IPS DF 6.9 (cell line): ENCODE results near the gene SKIL.
"Not testable (repeated sequence)": the region's sequence is repeated elsewhere in the genome, so short reads cannot be mapped to it uniquely, and the experiment has no call there.

Source experiments
- DNase-seq: peaks from one replicate; pipeline ENCODE4 v3.0.0-alpha.2; 2013; ENCODE audit warnings: low read depth, low spot score
- H3K27ac ChIP-seq: one replicate; pipeline ENCODE4 v1.5.1; 2013; ENCODE audit warnings: low read length, control low read depth
- H3K27me3 ChIP-seq: 2 replicates; pipeline ENCODE4 v1.6.1; 2013; ENCODE audit warnings: mild to moderate bottlenecking, low read length; ENCODE audit not compliant: control insufficient read depth, insufficient read depth
- H3K36me3 ChIP-seq: 2 replicates; pipeline ENCODE4 v1.6.1; 2013; ENCODE audit warnings: low read length; ENCODE audit not compliant: control insufficient read depth, insufficient read depth
- H3K4me1 ChIP-seq: 2 replicates; pipeline ENCODE4 v1.6.1; 2013; ENCODE audit warnings: low read length; ENCODE audit not compliant: control insufficient read depth, insufficient read depth
- H3K4me3 ChIP-seq: 2 replicates; pipeline ENCODE4 v1.5.1; 2013; ENCODE audit warnings: mild to moderate bottlenecking, low read length
- H3K9me3 ChIP-seq: 2 replicates; pipeline ENCODE4 v1.6.1; 2013; ENCODE audit warnings: low read length, inconsistent platforms; ENCODE audit not compliant: control insufficient read depth, insufficient read depth
- WGBS: extraction: QIAGEN DNeasy Blood & Tissue Kit; methylation state at CpG from one replicate; pipeline ENCODE4 v1.1.7; 2013; ENCODE audit warnings: mixed read lengths, missing lambda C conversion rate; ENCODE audit not compliant: insufficient read length, insufficient coverage; 5-methylcytosine and 5-hydroxymethylcytosine counted together

Gene SKIL

GRCh38 chr3:170327868-170328548 is 29.5 kb upstream of the SKIL start:
- WGBS: no CpG with 5 or more reads among the region's 7 CpGs
- not testable (repeated sequence) for H3K4me3 ChIP-seq, H3K36me3 ChIP-seq, H3K9me3 ChIP-seq, H3K4me1 ChIP-seq, DNase-seq, H3K27ac ChIP-seq, H3K27me3 ChIP-seq

- Histone ChIP-seq H3K4me3 (no peak overlapping the region), H3K36me3 (no peaks in the 10 kb centered on the region), H3K9me3 (no peaks in the 10 kb centered on the region), H3K27ac (no peak overlapping the region), H3K27me3 (no peaks in the 10 kb centered on the region), H3K4me1 (no peaks in the 10 kb centered on the region)
- no peak for DNase-seq
- no CpG with 5 or more reads among the region's 5 CpGs for WGBS
These were observed 27.1 kb upstream of the SKIL start for GRCh38 chr3:170330366-170330765.

GRCh38 chr3:170331143-170331542 is 26.4 kb upstream of the SKIL start:
- no peaks in the 10 kb centered on the region for H3K4me1 ChIP-seq
- H3K27me3 ChIP-seq: no peaks in the 10 kb centered on the region
- H3K9me3 ChIP-seq: no peaks in the 10 kb centered on the region
- WGBS: no CpG with 5 or more reads among the region's 4 CpGs
- H3K4me3 ChIP-seq: no peak overlapping the region
- H3K27ac ChIP-seq: no peak overlapping the region
- no peak for DNase-seq
- no peaks in the 10 kb centered on the region for H3K36me3 ChIP-seq

GRCh38 chr3:170337420-170337819 is 20.1 kb upstream of the SKIL start:
- H3K4me3 ChIP-seq: no peak overlapping the region
- no peak for DNase-seq
- whole genome bisulfite sequencing: no CpG with 5 or more reads among the region's 3 CpGs
- H3K27me3 ChIP-seq: no peaks in the 10 kb centered on the region
- H3K4me1 ChIP-seq: no peaks in the 10 kb centered on the region
- H3K9me3 ChIP-seq: no peaks in the 10 kb centered on the region
- H3K36me3 ChIP-seq: no peaks in the 10 kb centered on the region
- no peak overlapping the region for H3K27ac ChIP-seq

GRCh38 chr3:170338690-170339340 is 18.7 kb upstream of the SKIL start:
- no peaks in the 10 kb centered on the region for H3K36me3 ChIP-seq
- H3K27me3 ChIP-seq: no peaks in the 10 kb centered on the region
- no CpG with 5 or more reads among the region's 1 CpG for WGBS
- no peaks in the 10 kb centered on the region for H3K4me1 ChIP-seq
- H3K27ac ChIP-seq: no peak overlapping the region
- no peak overlapping the region for H3K4me3 ChIP-seq
- no peak for DNase-seq
- no peaks in the 10 kb centered on the region for H3K9me3 ChIP-seq

- H3K36me3 ChIP-seq, H3K4me3 ChIP-seq, H3K27me3 ChIP-seq, H3K4me1 ChIP-seq, DNase-seq, H3K27ac ChIP-seq, H3K9me3 ChIP-seq: not testable (repeated sequence)
- WGBS: no CpG with 5 or more reads among the region's 9 CpGs
These were observed 15.2 kb upstream of the SKIL start for GRCh38 chr3:170342273-170342672.

GRCh38 chr3:170343859-170344258 is 13.7 kb upstream of the SKIL start:
- not testable (repeated sequence) for H3K27me3 ChIP-seq, DNase-seq, H3K27ac ChIP-seq, H3K4me1 ChIP-seq, H3K9me3 ChIP-seq, H3K36me3 ChIP-seq, H3K4me3 ChIP-seq
- WGBS: no CpG with 5 or more reads among the region's 6 CpGs

GRCh38 chr3:170344971-170345370 is 12.5 kb upstream of the SKIL start:
- H3K4me3 ChIP-seq: no peak overlapping the region
- no peaks in the 10 kb centered on the region for H3K4me1 ChIP-seq
- no peaks in the 10 kb centered on the region for H3K9me3 ChIP-seq
- H3K27me3 ChIP-seq: no peaks in the 10 kb centered on the region
- WGBS: no CpG with 5 or more reads among the region's 4 CpGs
- no peak for DNase-seq
- no peak overlapping the region for H3K27ac ChIP-seq
- H3K36me3 ChIP-seq: no peaks in the 10 kb centered on the region

GRCh38 chr3:170346481-170347392 is 10.8 kb upstream of the SKIL start:
- Histone ChIP-seq H3K4me1 (no peaks in the 10 kb centered on the region), H3K36me3 (no peaks in the 10 kb centered on the region), H3K4me3 (no peak overlapping the region), H3K27ac (no peak overlapping the region), H3K9me3 (no peaks in the 10 kb centered on the region), H3K27me3 (no peaks in the 10 kb centered on the region)
- no CpG with 5 or more reads among the region's 12 CpGs for WGBS
- DNase-seq: no peak

GRCh38 chr3:170350515-170351413 is 6.8 kb upstream of the SKIL start:
- no peak overlapping the region for H3K4me3 ChIP-seq
- no peaks in the 10 kb centered on the region for H3K36me3 ChIP-seq
- H3K27ac ChIP-seq: no peak overlapping the region
- no peaks in the 10 kb centered on the region for H3K27me3 ChIP-seq
- no CpG with 5 or more reads among the region's 8 CpGs for WGBS
- DNase-seq: no peak
- no peaks in the 10 kb centered on the region for H3K9me3 ChIP-seq
- no peaks in the 10 kb centered on the region for H3K4me1 ChIP-seq
